SKM-1 treated with dmso at 0.1 percent for 144 hours (cell line): ENCODE results near the gene DLGAP3.

Experiments used
- DNase-seq: peaks from one replicate; lab custom pipeline; 2025; ENCODE audit not compliant: unreplicated experiment; lab: John Stamatoyannopoulos, UW

The DLGAP3 gene

DNA sequence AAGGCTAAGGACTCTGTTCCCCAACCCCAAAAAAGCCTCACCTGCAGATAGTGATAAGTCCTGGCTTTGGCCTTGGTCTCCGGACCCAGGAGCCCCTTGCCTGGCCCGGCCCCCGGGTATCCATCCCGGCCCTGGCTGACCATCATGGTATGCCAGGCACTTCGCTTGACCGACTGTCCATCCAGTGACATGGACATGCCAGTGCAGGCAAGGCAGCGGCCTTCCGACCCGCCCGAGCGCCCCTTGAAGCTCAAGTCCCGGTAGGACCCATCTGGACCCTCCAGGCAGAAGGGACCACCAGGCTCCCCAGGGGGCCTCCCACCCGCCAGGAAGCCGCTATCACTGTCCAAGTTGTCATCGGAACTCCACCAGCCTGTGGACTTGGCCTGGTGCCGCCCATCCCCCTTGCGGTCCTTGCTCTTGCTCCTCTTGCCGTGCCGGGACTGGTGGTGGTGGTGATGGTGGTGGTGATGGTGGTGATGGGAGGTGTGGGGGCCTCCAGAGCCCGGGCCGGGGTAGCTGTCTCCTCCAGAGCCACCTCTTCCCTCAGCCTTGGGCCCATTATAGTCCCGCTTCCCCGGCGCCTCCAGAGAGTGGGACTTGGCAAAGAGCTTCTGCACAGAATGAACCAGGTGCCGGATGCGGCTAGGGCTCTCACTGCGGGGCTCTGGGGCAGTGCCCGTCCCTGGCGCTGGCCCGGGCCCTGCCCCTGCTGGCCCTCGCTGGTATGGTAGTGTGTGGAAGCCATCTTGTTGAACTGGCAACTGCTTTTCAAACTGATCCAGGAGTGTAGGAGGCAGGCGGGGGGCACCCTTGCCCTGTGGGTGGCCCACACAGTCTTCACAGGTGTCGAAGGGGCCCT lies 25.0 kb downstream of the DLGAP3 start:
- DNase-seq = no peak

DNA sequence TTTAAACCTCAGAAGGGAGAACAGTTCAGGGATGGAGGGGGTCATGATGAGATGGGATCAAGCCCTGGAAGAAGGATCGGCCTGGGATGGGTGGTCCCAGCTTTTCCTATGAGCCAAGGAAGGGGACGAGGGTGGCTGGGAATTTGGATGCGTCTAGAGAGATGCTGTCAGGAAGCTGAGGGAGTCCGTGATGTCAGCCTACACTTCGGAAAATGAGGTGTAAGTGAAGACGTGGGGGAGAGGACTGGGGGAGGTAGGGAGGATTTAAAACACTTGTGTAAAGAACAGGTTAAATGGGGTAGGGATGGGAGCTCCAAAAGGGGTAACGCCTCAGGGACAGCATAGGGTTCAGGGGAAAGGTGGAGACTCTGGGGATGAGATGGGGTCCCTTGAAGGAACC lies 27.5 kb downstream of the DLGAP3 start:
- no peak for DNase-seq

DNA sequence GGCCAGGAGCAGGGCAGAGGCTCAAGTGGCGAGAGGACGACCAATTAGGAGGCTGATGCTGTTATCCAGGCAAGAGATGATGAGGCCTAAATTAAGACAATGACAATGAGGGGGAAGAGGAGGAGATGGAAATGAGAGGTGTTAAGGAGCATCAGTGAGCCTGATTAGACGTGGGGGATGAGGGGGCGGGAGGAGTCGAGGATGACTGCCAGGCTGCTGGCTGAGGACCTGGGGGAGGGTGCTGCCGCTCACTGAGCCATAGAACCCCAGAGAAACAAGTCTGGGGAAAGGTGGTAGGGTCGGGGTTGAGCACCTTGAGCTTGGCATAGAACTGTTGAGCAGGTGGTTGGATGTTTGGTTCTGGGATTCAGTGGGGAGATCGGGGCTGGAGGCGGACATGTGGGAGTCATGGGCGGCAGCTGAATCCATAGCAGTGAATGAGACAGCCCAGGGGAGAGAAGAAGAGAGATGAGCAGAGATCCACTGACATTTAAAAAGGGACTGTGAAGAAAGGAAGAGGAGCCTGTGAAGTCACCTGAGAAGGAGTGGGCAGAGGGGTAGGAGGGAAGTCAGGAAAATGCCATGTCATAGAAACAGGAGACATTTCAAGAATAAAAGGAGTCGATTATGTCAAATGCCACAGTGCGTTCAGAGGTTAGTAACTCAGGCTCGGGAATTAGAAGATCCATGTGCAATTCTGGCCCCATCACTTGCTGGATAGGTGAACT lies 28.5 kb downstream of the DLGAP3 start:
- no peak for DNase-seq

DNA sequence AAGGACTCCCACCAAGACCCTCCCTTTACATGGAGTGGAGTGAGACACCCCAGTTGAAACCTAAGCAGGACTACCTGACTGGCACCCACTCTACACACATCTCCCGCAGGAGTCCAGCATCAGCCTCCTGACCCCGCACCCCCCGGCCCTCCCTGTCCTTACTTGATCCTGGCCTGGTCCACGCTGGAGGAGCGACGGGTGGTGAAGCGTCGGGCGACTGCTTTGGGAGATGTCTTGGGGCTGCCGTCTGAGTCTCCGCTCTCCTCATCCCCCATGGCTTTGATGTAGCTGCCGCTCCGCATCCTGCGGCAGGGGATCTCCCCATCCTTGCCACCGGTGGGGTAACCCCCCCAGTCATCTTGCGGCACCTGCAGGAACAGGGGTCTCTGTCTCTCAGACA lies 29.5 kb downstream of the DLGAP3 start:
- no peak for DNase-seq

DNA sequence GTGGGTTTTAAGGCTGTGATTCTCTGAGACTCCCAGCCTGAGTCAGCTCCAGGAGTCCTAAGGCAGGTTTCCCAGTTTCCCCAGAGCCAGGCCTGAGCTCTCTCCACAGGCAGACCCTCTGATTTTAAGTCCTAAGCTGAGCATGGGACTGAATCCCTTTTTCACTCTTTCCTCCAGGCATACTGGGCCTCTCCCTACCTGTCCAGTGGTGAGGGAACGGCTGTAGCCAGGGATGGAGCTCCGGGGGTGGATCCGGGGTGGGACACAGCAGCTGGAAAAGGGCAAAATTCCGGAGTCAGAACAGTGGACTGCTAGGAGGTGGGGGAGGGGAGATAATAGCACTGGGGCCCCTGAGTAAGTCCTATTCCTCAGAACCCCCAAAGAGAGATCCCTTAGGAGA lies 30.0 kb downstream of the DLGAP3 start:
- no peak for DNase-seq

DNA sequence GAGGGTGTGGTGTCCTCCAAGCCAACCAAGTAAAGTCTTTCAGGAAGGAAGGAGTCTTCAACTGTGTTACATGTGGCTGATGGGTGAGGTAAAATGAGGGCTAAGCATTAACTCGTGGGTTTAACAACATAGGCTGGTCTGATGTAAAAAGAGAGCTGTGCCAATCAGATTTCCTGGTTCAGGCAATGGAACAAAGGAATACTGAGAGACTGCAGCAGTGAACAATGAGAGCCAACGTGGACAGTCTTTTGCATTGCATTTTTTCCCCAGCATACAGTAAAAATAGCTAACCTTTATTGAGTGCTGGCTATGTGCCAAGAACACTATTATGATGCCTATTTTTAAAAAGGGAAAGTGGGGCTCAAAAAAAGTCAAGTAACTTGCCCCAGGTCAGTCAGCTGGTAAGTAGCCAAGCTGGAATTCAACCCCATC lies 31.1 kb downstream of the DLGAP3 start:
- DNase-seq = no peak

DNA sequence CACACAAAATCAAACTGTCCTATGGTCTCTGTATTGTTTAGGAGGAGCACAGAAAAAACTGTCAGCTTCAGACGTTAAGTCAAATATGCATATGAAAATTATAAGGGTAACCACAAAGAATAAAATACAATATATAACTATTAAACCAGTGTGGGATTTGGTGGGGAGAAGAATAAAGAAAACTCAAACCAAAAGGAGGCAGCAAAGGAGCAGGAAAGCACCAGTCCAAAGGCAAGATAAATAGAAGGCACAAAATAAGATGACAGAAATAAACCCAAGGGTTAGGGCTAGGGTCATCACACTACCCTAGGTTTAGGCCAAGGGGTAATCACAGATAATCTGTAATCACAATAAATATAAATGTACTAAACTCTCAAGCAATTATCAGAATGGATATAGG lies 32.8 kb downstream of the DLGAP3 start:
- no peak for DNase-seq

DNA sequence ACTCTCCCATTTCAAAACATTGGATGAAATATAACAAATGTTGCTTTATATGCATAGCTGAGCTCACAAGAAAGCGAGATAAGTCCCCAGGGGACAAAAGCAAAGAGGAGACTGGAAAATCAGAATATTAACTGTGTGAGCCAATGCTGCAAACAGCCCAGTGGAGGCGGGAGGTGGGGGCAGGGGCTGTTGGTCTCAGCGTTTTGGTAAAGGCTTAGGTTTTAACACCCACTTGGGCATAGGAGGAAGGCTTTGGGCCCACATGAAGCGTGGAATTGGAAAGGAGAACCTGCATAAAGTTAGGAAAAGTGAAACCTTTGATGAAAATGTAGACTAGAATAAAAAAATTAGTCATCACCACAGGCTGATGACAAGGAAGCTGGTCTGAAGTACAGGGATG lies 39.7 kb downstream of the DLGAP3 start:
- no peak for DNase-seq

DNA sequence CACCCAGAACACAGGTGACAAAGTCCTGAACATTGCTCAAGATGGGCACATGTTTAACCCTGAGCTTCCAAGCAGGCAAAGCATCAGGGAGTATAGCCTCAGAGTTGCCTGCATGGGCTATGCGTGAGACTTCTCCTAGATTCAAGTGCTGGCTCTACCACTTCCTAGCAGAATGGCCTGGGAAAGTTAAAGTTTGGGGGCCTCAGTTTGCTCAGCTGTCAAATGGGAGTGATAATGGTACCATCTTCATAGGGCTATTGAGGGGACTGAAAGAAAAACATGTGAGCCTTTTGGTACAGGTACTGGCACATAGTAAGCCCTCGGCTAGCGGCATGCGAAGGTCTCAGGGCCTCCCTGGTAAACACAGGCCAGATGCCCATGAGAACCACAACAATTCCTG lies 41.9 kb downstream of the DLGAP3 start:
- no peak for DNase-seq

DNA sequence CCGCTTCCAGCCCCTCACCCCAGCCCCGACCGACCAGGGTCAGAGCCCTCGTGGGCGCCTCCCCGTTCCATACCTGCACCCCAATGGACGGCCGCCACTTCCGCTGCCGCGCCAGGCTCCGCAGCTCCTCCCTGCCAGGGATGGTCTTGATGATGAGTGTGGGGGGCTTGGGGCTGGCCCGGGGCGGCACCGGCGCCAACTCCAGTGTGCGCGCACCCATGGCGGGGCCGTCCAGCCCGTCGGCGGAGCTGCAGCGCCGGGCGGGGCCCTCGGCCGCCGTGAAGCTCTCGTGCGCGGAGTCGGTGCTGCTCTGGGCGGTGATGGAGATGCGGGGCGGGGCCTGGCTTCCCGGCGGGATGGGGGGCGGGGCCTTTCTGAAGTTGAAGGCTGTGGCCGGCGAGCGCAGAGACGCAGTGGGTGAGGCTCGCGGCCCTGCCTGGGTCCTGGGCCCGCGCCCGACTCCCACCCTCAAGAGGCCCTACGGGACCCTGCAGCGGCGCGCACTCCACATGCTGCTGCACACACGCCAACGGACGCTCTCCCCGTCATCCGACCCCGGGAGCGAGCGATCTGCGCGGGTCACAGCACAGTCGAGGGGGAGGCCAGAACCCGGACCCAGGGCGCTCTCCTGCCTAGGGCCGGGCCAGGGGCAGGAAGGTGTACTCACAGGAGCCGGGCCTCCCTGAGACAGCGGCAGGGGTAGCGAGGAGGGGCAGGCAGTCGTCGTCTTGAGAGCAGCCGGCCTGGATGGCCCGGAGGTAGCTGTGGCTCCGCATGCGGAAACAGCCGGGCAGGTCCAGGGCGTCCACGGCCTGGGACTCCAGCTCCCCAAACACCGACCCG lies 43.8 kb downstream of the DLGAP3 start:
- DNase-seq = no peak

DNA sequence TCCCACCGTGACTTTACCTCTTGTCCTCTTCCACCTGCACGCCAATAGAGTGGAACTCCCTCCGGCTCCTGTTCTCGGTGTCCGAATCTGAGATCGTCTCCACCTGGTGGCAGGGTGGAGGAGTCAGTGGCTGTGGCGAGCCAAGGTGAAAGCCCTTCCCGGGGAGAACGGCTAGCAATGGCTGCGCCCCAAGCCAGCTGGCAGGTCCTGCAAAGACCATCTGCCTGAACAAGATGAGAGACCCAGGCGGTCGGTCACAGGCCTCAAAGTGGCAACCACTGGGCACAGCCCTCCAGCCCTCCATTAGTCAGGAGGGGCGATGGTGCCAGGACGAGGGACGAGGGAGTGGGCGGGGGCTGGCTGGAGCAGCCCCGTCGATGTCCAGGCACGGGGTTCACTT lies 44.5 kb downstream of the DLGAP3 start:
- no peak for DNase-seq

DNA sequence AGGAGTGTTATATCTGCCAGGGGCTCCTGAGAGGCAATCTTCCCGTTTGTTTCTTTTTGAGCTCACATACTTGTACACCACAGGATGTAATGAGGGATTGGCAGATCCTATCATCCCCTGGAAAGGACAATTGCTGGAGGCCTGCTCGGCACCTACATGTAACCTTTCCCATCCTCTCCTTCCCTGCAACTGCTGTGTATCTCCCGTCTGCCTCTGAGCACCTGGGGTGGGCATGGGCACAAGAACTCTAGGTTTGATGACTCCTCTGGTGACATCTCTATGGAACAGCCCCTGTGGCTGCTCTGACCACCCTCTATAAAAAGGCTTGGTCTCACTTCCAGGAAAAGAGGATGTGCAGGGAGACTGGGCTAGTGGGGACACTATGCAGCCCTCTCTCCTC lies 44.9 kb downstream of the DLGAP3 start:
- no peak for DNase-seq

DNA sequence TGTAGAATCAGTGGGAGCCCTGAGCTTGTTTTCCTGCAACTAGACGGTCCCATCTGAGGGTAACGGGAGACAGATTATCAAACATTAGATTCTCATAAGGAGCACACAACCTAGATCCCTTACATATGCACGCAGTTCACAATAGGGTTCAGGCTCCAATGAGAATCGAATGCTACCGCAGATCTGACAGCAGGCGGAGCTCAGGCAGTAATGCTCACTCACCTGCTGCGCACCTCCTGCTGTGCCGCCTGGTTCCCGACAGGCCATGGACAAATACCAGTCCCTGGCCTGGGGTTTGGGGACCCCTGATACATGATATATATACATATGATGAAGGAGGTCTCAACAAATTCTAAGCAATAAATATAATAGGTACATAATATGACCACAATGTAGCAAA lies 50.2 kb downstream of the DLGAP3 start:
- DNase-seq = no peak

DNA sequence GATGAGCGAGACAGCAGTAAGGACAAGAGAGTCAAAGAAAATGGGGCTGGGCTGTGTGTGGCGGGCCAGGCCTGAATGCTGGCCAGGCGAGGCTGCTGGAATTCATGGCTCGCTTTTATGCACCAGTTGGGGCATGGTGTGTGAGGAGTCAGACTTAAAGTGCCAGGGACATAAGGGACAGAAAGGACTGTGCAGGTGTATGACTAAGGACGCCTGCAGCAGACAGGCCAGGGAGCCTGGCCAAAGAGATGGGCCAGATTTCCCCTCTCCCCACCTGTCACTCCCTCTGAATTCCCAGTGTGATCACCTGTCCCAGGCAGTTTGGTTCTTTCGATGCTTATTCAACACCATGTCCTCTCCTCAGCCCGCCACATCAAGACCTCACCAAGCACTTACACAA lies 53.0 kb downstream of the DLGAP3 start:
- DNase-seq = no peak

DNA sequence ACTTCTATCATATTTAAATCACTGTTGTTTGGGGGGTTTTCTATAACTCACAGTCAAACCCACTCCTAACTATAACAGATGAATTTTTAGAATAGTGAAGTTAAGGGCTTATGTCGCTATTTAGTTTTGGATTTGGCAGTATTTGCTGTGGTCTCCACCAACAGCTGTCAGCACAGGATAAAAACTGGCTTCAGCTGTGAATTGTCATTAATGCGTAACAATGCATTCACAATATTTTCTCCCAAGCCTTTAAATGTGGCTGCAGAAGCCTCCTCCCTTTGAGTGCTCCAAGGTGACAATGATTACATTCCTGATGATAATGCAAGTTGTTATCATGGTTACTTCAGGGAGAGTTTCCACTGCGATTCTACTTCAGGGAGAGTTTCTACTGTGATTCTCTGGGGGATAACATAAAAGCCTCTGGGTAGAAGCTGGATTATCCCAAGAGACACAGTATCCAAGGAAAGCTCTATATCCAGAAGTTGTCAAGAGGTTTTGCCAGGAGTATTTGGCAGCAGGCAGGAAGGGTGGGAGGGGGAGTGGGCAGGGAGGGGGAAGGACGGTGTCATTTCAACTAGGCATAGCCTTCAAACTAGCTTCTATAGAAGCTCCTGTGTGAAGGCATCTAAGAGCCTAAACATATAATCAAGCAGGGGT lies 55.0 kb downstream of the DLGAP3 start:
- DNase-seq = no peak

DNA sequence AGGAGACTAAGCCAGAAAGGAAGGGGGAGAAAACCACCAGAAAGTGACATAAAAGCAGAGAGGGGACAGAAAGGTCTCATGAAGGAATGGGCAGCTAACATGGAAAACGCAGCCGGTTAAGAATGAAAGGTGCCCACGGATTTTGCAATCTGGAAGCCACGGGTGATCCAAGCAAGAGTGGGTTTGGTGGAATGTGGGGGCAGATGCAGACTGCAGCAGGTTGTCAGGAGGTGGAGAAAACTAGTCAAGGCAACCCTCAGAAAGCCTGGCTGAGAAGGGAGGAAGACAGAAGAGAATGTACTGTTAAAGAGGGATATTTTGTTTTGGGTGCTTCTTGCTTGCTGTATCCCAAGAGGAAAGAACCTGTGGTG lies 57.3 kb downstream of the DLGAP3 start:
- no peak for DNase-seq

DNA sequence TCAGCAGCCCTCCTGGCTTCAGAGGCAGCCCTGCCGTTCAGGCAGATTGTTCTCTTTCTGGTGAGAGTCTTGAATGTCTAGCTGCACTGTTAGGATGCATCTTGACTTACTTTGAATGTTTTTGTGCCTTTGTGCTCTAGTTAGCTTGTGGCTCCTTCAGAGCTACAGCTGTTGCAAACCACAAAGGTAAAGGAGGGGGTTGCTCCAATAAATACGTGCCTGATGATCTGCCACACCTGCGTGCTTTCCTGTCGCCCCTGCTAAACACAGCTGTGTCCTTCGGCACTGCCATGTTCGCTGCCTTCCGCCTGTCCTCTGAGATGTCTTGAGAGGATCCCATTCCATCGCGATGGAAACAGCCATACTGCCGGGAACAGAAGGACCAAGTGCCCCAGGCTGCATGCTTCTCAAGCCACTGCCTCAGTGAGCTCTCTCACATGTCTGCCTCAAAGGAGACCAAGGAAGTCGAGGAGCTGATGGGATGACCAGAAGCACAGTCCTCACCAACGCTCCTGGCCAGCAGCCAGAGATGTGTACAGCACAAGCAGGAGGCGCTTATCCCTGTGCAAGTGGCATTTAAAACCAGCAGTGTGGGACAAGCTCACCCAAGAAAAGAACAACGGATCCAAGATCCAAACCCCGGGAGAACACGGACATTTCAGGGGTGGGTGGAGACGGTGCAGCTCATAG lies 57.9 kb downstream of the DLGAP3 start:
- DNase-seq = no peak

DNA sequence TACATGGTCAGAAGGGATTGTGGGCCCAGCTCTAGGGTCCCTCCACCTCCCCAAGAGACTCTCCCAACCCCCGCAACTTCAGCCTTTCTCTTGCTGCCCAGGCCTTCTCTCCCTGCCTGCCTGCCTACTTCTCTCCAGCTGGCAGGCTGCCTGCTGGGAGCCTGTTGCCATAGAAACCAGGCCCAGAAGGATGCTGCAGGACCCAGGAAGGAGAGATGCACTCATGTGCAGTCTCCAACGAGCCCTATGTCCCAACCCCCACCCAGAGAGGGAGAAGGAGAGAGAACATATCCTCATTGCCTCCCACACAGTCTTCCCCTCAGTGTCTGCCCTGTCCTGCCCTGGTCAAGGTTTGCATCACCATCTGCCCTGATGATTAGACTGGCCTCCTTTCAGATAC lies 59.1 kb downstream of the DLGAP3 start:
- no peak for DNase-seq

DNA sequence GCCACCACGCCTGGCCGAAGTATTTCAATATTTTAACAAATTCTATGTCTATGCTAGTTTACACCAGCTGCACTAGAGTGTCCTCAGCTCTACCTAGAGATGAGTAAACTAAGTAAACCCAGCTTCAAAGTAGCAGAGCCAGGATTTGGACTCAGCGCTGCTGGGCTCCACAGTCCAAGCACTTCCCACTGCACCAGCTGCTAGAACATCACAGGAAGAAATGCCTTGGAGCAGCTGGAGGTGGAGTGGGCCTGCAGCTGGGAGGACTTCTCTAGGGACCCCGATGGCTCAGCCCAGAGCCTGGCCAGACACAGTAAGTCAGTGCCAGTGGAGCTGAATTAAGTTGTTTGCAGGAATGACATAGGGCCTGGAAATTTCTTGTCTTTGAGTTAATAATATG lies 59.7 kb downstream of the DLGAP3 start:
- no peak for DNase-seq

DNA sequence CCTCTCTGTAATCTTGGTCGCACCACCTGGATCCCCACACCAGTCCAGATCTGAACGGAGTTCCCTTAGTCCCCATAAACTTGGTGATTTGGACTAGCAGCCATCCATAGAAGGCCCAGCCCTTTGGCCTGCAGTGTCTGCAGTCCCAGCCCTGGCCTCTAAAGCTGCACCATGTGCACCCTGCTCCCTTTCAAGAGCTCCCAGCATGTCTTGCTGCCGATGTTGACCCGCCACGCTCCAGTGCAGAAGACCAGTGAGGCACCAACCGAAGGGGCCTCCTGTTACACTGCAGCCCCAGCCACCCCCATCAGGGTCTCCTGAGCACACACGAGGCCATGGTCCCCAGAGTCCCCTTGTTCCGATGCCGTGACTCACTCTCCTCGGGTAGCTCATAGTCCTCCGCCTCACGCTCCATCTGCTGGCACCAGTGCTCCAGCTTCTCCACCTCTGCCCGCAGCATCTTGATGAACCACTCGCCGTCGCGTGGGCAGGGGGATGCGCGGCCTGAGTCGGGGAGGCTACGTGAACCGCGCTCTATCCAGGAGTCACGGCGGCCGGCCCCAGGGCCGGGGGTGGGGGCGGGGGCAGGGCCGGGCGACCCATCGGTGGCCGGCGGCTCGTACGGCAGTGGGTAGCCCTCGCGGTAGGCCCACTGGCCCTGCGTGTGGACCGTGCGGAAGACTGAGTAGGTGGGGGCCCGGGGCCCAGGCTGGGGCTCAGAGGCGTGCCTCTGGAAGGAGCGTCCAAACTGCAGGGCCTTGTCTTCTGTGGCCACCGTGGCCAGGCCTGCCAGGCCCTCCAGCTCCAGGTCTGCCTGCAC lies 61.0 kb downstream of the DLGAP3 start:
- no peak for DNase-seq
